CD4-positive, alpha-beta memory T cell (primary cell): ENCODE measurements around the gene FAM171A1. TPM values are rescaled to one million over a fixed set of nuclear protein-coding genes. Genes with fewer than 3 reads are reported as not detected.

Source experiments
- CTCF ChIA-PET: fragments of 350-600 bp; sonication (Branson Sonifier 250); formaldehyde crosslinking; loops from one replicate; lab custom pipeline; 2021; ENCODE audit warnings: inconsistent platforms; ENCODE audit not compliant: partially characterized antibody; lab: Charles Lee
- POLR2A ChIA-PET: fragments of 350-600 bp; sonication (Branson Sonifier 250); formaldehyde crosslinking; loops from one replicate; lab custom pipeline; 2021; ENCODE audit not compliant: partially characterized antibody; lab: Charles Lee
- DNase-seq, 5 donors: peaks; one replicate each; pipeline versions ENCODE4 v3.0.0 to v3.0.0-alpha.2; 2020 to 2022; ENCODE audit warnings: mixed read lengths in 1 of 5
- H3K27ac ChIP-seq: one replicate; pipeline ENCODE4 v1.7.0; 2013; ENCODE audit warnings: low read depth, low read length
- H3K27me3 ChIP-seq: 2 replicates; pipeline ENCODE4 v1.7.0; 2013; ENCODE audit warnings: mild to moderate bottlenecking, low read length, moderate library complexity; ENCODE audit not compliant: insufficient read depth
- H3K36me3 ChIP-seq: 2 replicates; pipeline ENCODE4 v1.7.0; 2013; ENCODE audit warnings: mild to moderate bottlenecking, low read length, moderate library complexity; ENCODE audit not compliant: insufficient read depth
- H3K4me1 ChIP-seq: 2 replicates; pipeline ENCODE4 v1.7.0; 2013; ENCODE audit warnings: mild to moderate bottlenecking, low read length, moderate library complexity; ENCODE audit not compliant: insufficient read depth
- H3K4me3 ChIP-seq, 2 donors: one replicate each; pipeline ENCODE4 v1.7.0; 2013; ENCODE audit warnings: low read length in 2 of 2, mild to moderate bottlenecking in 1 of 2
- H3K9me3 ChIP-seq, 2 donors: one replicate each; pipeline ENCODE4 v1.7.0; 2013; ENCODE audit warnings: low read length in 2 of 2, control low read depth in 1 of 2; ENCODE audit not compliant: control insufficient read depth in 1 of 2
- H3K27ac Mint-ChIP-seq, 7 donors: one replicate each; pipeline ENCODE4 v1.8.0; 2020 to 2021; ENCODE audit warnings: mixed read lengths in 7 of 7, mild to moderate bottlenecking in 6 of 7, inconsistent platforms in 3 of 7, moderate library complexity in 3 of 7
- H3K27me3 Mint-ChIP-seq, 2 donors: one replicate each; pipeline ENCODE4 v1.8.0; 2020 to 2021; ENCODE audit warnings: mixed read lengths in 2 of 2
- H3K36me3 Mint-ChIP-seq, 2 donors: one replicate each; pipeline ENCODE4 v1.8.0; 2020 to 2021; ENCODE audit warnings: mixed read lengths in 2 of 2, inconsistent platforms in 1 of 2, mild to moderate bottlenecking in 1 of 2
- H3K4me1 Mint-ChIP-seq, 4 donors: one replicate each; pipeline ENCODE4 v1.8.0; 2020 to 2021; ENCODE audit warnings: mixed read lengths in 4 of 4, mild to moderate bottlenecking in 1 of 4
- H3K4me3 Mint-ChIP-seq, 8 donors: one replicate each; pipeline ENCODE4 v1.8.0; 2020 to 2021; ENCODE audit warnings: mixed read lengths in 8 of 8, mild to moderate bottlenecking in 7 of 8, moderate library complexity in 6 of 8, inconsistent platforms in 3 of 8
- H3K9me3 Mint-ChIP-seq, 8 donors: one replicate each; pipeline ENCODE4 v1.8.0; 2020 to 2021; ENCODE audit warnings: mixed read lengths in 8 of 8, mild to moderate bottlenecking in 5 of 8, inconsistent platforms in 3 of 8, moderate library complexity in 1 of 8
- intact Hi-C: fragments of 100-400 bp; cut with micrococcal nuclease; formaldehyde crosslinking; loops from one replicate; pipeline ENCODE4 v1.15.1; 2023
- polyA plus RNA-seq, 2 donors: library from polyadenylated mRNA; unstranded; fragments of 300-500 nt; fragmentation: Illumina TruSeq; gene quantifications; one replicate each; pipeline ENCODE4 v1.2.3, GENCODE V29; 2021
- total RNA-seq, 2 experiments: library from RNA; stranded (reverse); gene quantifications; one replicate each; pipeline ENCODE4 v1.2.3, GENCODE V29; 2021

The FAM171A1 gene
- total and polyA plus RNA-seq, 4 experiments from 2014 or later: 7.1 to 10.6 (median 8.6) TPM

- Histone ChIP-seq H3K9me3 (no peaks in the 10 kb centered on the region), H3K4me3 (no peak overlapping the region), H3K4me1 (peaks cover 4% of the 10 kb centered on the region), H3K36me3 (no peaks in the 10 kb centered on the region), H3K27me3 (no peaks in the 10 kb centered on the region), H3K27ac (no peak overlapping the region)
- Mint-ChIP-seq H3K36me3 (no peaks in the 10 kb centered on the region), H3K9me3 (no peaks in the 10 kb centered on the region), H3K27me3 (peaks cover 4 to 6% of the 10 kb centered on the region in 2 donors), H3K4me3 (no peak overlapping the region), H3K27ac (no peak overlapping the region), H3K4me1 (peaks cover 4 to 17% (median 11%) of the 10 kb centered on the region in 4 donors)
- no peak for DNase-seq
- intact Hi-C loops: no loop called here
- ChIA-PET POLR2A (no interaction called here), CTCF (no interaction called here)
Measured at GRCh38 chr10:15365692-15366091, 5.4 kb downstream of the FAM171A1 start.

GRCh38 chr10:15364001-15364400, 7.1 kb downstream of the FAM171A1 start:
- H3K4me3 ChIP-seq: no peak overlapping the region
- H3K4me1 ChIP-seq: no peaks in the 10 kb centered on the region
- H3K27me3 ChIP-seq: no peaks in the 10 kb centered on the region
- Mint-ChIP-seq H3K36me3 (no peaks in the 10 kb centered on the region), H3K9me3 (no peaks in the 10 kb centered on the region), H3K27me3 (peaks cover 4 to 6% of the 10 kb centered on the region in 2 donors), H3K27ac (no peak overlapping the region), H3K4me3 (no peak overlapping the region), H3K4me1 (peaks cover 3 to 11% (median 4%) of the 10 kb centered on the region in 4 donors)
- H3K9me3 ChIP-seq: no peaks in the 10 kb centered on the region
- POLR2A ChIA-PET: no interaction called here
- no peak overlapping the region for H3K27ac ChIP-seq
- CTCF ChIA-PET: no interaction called here
- intact Hi-C loops: no loop called here
- DNase-seq: no peak
- no peaks in the 10 kb centered on the region for H3K36me3 ChIP-seq

- POLR2A ChIA-PET: no interaction called here
- H3K4me3 Mint-ChIP-seq: no peak overlapping the region
- intact Hi-C loops: no loop called here
- peaks cover 4 to 6% of the 10 kb centered on the region in 2 donors for H3K27me3 Mint-ChIP-seq
- Histone ChIP-seq H3K4me3 (no peak overlapping the region), H3K36me3 (no peaks in the 10 kb centered on the region), H3K4me1 (no peaks in the 10 kb centered on the region), H3K27me3 (no peaks in the 10 kb centered on the region), H3K9me3 (no peaks in the 10 kb centered on the region), H3K27ac (no peak overlapping the region)
- H3K27ac Mint-ChIP-seq: no peak overlapping the region
- no peaks in the 10 kb centered on the region for H3K9me3 Mint-ChIP-seq
- DNase-seq: no peak
- H3K4me1 Mint-ChIP-seq: peaks cover 1 to 5% (median 3%) of the 10 kb centered on the region in 4 donors
- CTCF ChIA-PET: no interaction called here
- no peaks in the 10 kb centered on the region for H3K36me3 Mint-ChIP-seq
Measured at GRCh38 chr10:15363031-15363430, 8.1 kb downstream of the FAM171A1 start.

GRCh38 chr10:15361131-15361530, 10.0 kb downstream of the FAM171A1 start:
- DNase-seq: peak in 2 of 5 donors; percentile 11 to 23

GRCh38 chr10:15360566-15360965, 10.5 kb downstream of the FAM171A1 start:
- CTCF ChIA-PET: no interaction called here
- POLR2A ChIA-PET: no interaction called here
- H3K36me3 Mint-ChIP-seq: no peaks in the 10 kb centered on the region
- intact Hi-C loops: no loop called here
- H3K9me3 Mint-ChIP-seq: no peaks in the 10 kb centered on the region
- peaks cover 4 to 6% of the 10 kb centered on the region in 2 donors for H3K27me3 Mint-ChIP-seq
- no peak overlapping the region for H3K4me3 Mint-ChIP-seq
- Histone ChIP-seq H3K27me3 (no peaks in the 10 kb centered on the region), H3K27ac (no peak overlapping the region), H3K9me3 (no peaks in the 10 kb centered on the region), H3K36me3 (no peaks in the 10 kb centered on the region), H3K4me1 (no peaks in the 10 kb centered on the region), H3K4me3 (no peak overlapping the region)
- H3K27ac Mint-ChIP-seq: no peak overlapping the region
- H3K4me1 Mint-ChIP-seq: peaks cover 0 to 5% (median 3%) of the 10 kb centered on the region in 4 donors
- no peak for DNase-seq

More at GRCh38 chr10:15361131-15361530, 10.0 kb downstream of the FAM171A1 start:
- intact Hi-C loops: no loop called here
- POLR2A ChIA-PET: no interaction called here
- Histone ChIP-seq H3K27me3 (no peaks in the 10 kb centered on the region), H3K9me3 (no peaks in the 10 kb centered on the region), H3K27ac (no peak overlapping the region), H3K4me1 (no peaks in the 10 kb centered on the region), H3K4me3 (no peak overlapping the region), H3K36me3 (no peaks in the 10 kb centered on the region)
- peaks cover 0 to 5% (median 3%) of the 10 kb centered on the region in 4 donors for H3K4me1 Mint-ChIP-seq
- no peak overlapping the region for H3K27ac Mint-ChIP-seq
- H3K9me3 Mint-ChIP-seq: no peaks in the 10 kb centered on the region
- H3K36me3 Mint-ChIP-seq: no peaks in the 10 kb centered on the region
- H3K4me3 Mint-ChIP-seq: no peak overlapping the region
- peaks cover 4 to 5% of the 10 kb centered on the region in 2 donors for H3K27me3 Mint-ChIP-seq
- CTCF ChIA-PET: interaction anchor here (1.0 to 1.2 kb wide), 2 partner anchors 11 to 12 kb away, joined by 3 read pairs; no protein-coding TSS in a partner anchor

GRCh38 chr10:15353471-15354017, 17.5 kb downstream of the FAM171A1 start:
- DNase-seq: no peak
- Histone ChIP-seq H3K4me1 (no peaks in the 10 kb centered on the region), H3K36me3 (no peaks in the 10 kb centered on the region), H3K27me3 (peaks cover 4% of the 10 kb centered on the region), H3K27ac (no peak overlapping the region), H3K4me3 (no peak overlapping the region), H3K9me3 (no peaks in the 10 kb centered on the region)
- ChIA-PET CTCF (no interaction called here), POLR2A (no interaction called here)
- Mint-ChIP-seq H3K36me3 (no peaks in the 10 kb centered on the region), H3K4me1 (peaks cover 0 to 8% (median 2%) of the 10 kb centered on the region in 4 donors), H3K4me3 (no peak overlapping the region), H3K27me3 (peaks cover 9 to 14% of the 10 kb centered on the region in 2 donors), H3K9me3 (peaks cover 0 to 2% (median 0%) of the 10 kb centered on the region in 8 donors), H3K27ac (no peak overlapping the region)
- intact Hi-C loops: no loop called here

- H3K9me3 Mint-ChIP-seq: peaks cover 0 to 2% (median 0%) of the 10 kb centered on the region in 8 donors
- H3K27me3 Mint-ChIP-seq: peaks cover 9 to 14% of the 10 kb centered on the region in 2 donors
- Histone ChIP-seq H3K4me1 (no peaks in the 10 kb centered on the region), H3K27ac (no peak overlapping the region), H3K27me3 (peaks cover 4% of the 10 kb centered on the region), H3K36me3 (no peaks in the 10 kb centered on the region), H3K9me3 (no peaks in the 10 kb centered on the region), H3K4me3 (no peak overlapping the region)
- ChIA-PET POLR2A (no interaction called here), CTCF (no interaction called here)
- H3K27ac Mint-ChIP-seq: no peak overlapping the region
- no peak for DNase-seq
- intact Hi-C loops: no loop called here
- H3K36me3 Mint-ChIP-seq: no peaks in the 10 kb centered on the region
- no peak overlapping the region for H3K4me3 Mint-ChIP-seq
- peaks cover 0 to 8% (median 2%) of the 10 kb centered on the region in 4 donors for H3K4me1 Mint-ChIP-seq
Measured at GRCh38 chr10:15352836-15353235, 18.3 kb downstream of the FAM171A1 start.
